Measurements from ENCODE around the gene KLF13.

- TF ChIP-seq CTCF (IDR thresholded peaks at IDR 0.05 in 4 of 5, conservative IDR thresholded peaks at IDR 0.05 in 1 of 5) (no peak), POLR2A (IDR thresholded peaks at IDR 0.05) (no peak)
These were observed 50.4 kb downstream of the KLF13 start for GRCh38 chr15:31377030-31377429.
